Mesenchymal stem cell (in vitro differentiated cells and primary cell): Measurements from ENCODE around the gene MTIF3.
A peak's percentile ranks its signal among the peaks of the same experiment; 100 is the strongest.

Experiments
- DNase-seq: peaks from one replicate; pipeline ENCODE4 v3.0.0-alpha.2; 2013
- H2AFZ ChIP-seq: one replicate; pipeline ENCODE4 v1.6.1; 2013; ENCODE audit warnings: low read depth, mild to moderate bottlenecking, control low read depth, inconsistent platforms, low read length, moderate library complexity
- H2AK5ac ChIP-seq: 2 replicates; pipeline ENCODE4 v1.6.1; 2013; ENCODE audit warnings: low read length, moderate library complexity, mild to moderate bottlenecking, inconsistent platforms; ENCODE audit not compliant: severe bottlenecking
- H2BK120ac ChIP-seq: one replicate; pipeline ENCODE4 v1.6.1; 2013; ENCODE audit warnings: low read depth, mild to moderate bottlenecking, inconsistent platforms, low read length, moderate library complexity
- H2BK12ac ChIP-seq, 2 experiments: one replicate each; pipeline ENCODE4 v1.6.1; 2013; ENCODE audit warnings: inconsistent platforms in 2 of 2, low read length in 2 of 2, mild to moderate bottlenecking in 2 of 2, moderate library complexity in 2 of 2, control low read depth in 1 of 2
- H2BK15ac ChIP-seq: one replicate; pipeline ENCODE4 v1.6.1; 2013; ENCODE audit warnings: mild to moderate bottlenecking, low read depth, inconsistent platforms; ENCODE audit not compliant: poor library complexity, severe bottlenecking
- H2BK5ac ChIP-seq: 2 replicates; pipeline ENCODE4 v1.6.1; 2013; ENCODE audit warnings: low read depth, mild to moderate bottlenecking, low read length, control low read depth, inconsistent platforms; ENCODE audit not compliant: poor library complexity, severe bottlenecking
- H3K14ac ChIP-seq, 2 experiments: one replicate each; pipeline ENCODE4 v1.6.1; 2013; ENCODE audit warnings: inconsistent platforms in 2 of 2, low read length in 2 of 2, control low read depth in 1 of 2, mild to moderate bottlenecking in 1 of 2, moderate library complexity in 1 of 2
- H3K18ac ChIP-seq, 2 experiments: one replicate each; pipeline ENCODE4 v1.6.1; 2013; ENCODE audit warnings: inconsistent platforms in 2 of 2, low read length in 2 of 2, control low read depth in 1 of 2, low read depth in 1 of 2, mild to moderate bottlenecking in 1 of 2
- H3K23ac ChIP-seq, 2 experiments: one replicate each; pipeline ENCODE4 v1.6.1; 2013; ENCODE audit warnings: inconsistent platforms in 2 of 2, low read length in 2 of 2, mild to moderate bottlenecking in 2 of 2, moderate library complexity in 2 of 2, control low read depth in 1 of 2
- H3K27ac ChIP-seq: 2 replicates; pipeline ENCODE4 v1.5.1; 2013; ENCODE audit warnings: mild to moderate bottlenecking, moderate library complexity, low read length, control low read depth, inconsistent platforms; ENCODE audit not compliant: poor library complexity, severe bottlenecking
- H3K27me3 ChIP-seq, 2 experiments: 2 replicates each; pipeline versions ENCODE4 v1.6.1 to v1.7.0; 2013; ENCODE audit warnings: low read length in 2 of 2, mild to moderate bottlenecking in 2 of 2, moderate library complexity in 2 of 2, control low read depth in 1 of 2, inconsistent platforms in 1 of 2; ENCODE audit not compliant: control insufficient read depth in 1 of 2, insufficient read depth in 1 of 2
- H3K36me3 ChIP-seq, 2 experiments: 2 replicates each; pipeline versions ENCODE4 v1.6.1 to v1.7.0; 2013; ENCODE audit warnings: low read length in 2 of 2, control low read depth in 1 of 2, inconsistent platforms in 1 of 2, low read depth in 1 of 2, mild to moderate bottlenecking in 1 of 2; ENCODE audit not compliant: insufficient read depth in 2 of 2, control insufficient read depth in 1 of 2
- H3K4ac ChIP-seq, 2 experiments: one replicate each; pipeline ENCODE4 v1.6.1; 2013; ENCODE audit warnings: inconsistent platforms in 2 of 2, low read length in 2 of 2, mild to moderate bottlenecking in 2 of 2, moderate library complexity in 2 of 2, control low read depth in 1 of 2, low read depth in 1 of 2
- H3K4me1 ChIP-seq: 2 replicates; pipeline ENCODE4 v1.6.1; 2013; ENCODE audit warnings: low read depth, low read length, control low read depth; ENCODE audit not compliant: control insufficient read depth, insufficient read depth
- H3K4me2 ChIP-seq: 2 replicates; pipeline ENCODE4 v1.6.1; 2013; ENCODE audit warnings: low read length, mild to moderate bottlenecking, inconsistent platforms; ENCODE audit not compliant: poor library complexity, severe bottlenecking
- H3K4me3 ChIP-seq, 2 experiments: 2 replicates each; pipeline versions ENCODE4 v1.5.1 to v1.7.0; 2013; ENCODE audit warnings: low read length in 2 of 2, mild to moderate bottlenecking in 2 of 2, control low read depth in 1 of 2, low read depth in 1 of 2; ENCODE audit not compliant: insufficient read depth in 1 of 2
- H3K79me1 ChIP-seq: replicated peaks from 2 replicates; pipeline ENCODE4 v1.6.1; 2013; ENCODE audit warnings: mild to moderate bottlenecking, control low read depth, low read length, inconsistent platforms; ENCODE audit not compliant: poor library complexity, severe bottlenecking
- H3K9ac ChIP-seq: 2 replicates; pipeline ENCODE4 v1.7.0; 2013; ENCODE audit warnings: mild to moderate bottlenecking, low read length, moderate library complexity
- H3K9me3 ChIP-seq: 2 replicates; pipeline ENCODE4 v1.7.0; 2013; ENCODE audit warnings: mild to moderate bottlenecking, low read length; ENCODE audit not compliant: control insufficient read depth
- H4K8ac ChIP-seq: one replicate; pipeline ENCODE4 v1.6.1; 2013; ENCODE audit warnings: inconsistent platforms, mild to moderate bottlenecking, low read length, moderate library complexity
- H4K91ac ChIP-seq: one replicate; pipeline ENCODE4 v1.6.1; 2013; ENCODE audit warnings: mild to moderate bottlenecking, low read length, inconsistent platforms
- WGBS: methylation state at CpG from one replicate; pipeline ENCODE4 v1.1.7; 2013; ENCODE audit warnings: mixed read lengths; 5-methylcytosine and 5-hydroxymethylcytosine counted together

Gene MTIF3

DNA sequence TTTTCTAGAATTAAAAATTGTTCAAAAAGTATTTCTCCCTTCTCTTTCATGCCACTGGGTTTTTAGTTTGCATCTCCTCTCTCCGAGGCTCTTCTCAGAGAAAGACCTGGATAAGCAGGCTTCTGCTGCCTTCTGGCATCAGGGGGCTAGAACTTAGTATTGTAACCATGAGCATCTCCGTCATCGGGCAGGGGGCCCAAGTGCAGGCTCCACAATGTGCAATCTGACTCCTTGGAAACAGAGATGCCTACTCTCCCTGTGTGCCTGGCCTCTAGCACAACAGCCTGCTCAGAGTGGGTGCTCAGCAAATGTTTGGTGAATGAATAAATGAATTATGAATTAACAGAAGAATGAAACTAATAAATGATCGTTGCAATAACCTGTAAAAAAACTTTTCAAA is 45.6 kb upstream of the MTIF3 start:
- 83% methylated on average over 3 of the region's 4 CpGs for WGBS
- Histone ChIP-seq H2BK12ac (no peak overlapping the region), H3K4ac (no peak overlapping the region), H3K36me3 (no peaks in the 10 kb centered on the region), H2BK15ac (no peak overlapping the region), H2AK5ac (no peak overlapping the region), H3K27me3 (peaks cover 4 to 9% of the 10 kb centered on the region in 2 experiments), H3K18ac (no peak overlapping the region), H3K27ac (no peak overlapping the region), H3K4me2 (no peak overlapping the region), H2AFZ (no peak overlapping the region), H3K4me3 (no peak overlapping the region), H4K91ac (no peak overlapping the region), H3K9me3 (no peaks in the 10 kb centered on the region), H3K79me1 (no peaks in the 10 kb centered on the region), H3K23ac (no peak overlapping the region), H2BK5ac (no peak overlapping the region), H3K4me1 (no peaks in the 10 kb centered on the region), H3K9ac (no peak overlapping the region), H3K14ac (peak overlapping the region in 1 of 2 experiments; percentile 71), H4K8ac (no peak overlapping the region), H2BK120ac (no peak overlapping the region)
- DNase-seq, result no peak

DNA sequence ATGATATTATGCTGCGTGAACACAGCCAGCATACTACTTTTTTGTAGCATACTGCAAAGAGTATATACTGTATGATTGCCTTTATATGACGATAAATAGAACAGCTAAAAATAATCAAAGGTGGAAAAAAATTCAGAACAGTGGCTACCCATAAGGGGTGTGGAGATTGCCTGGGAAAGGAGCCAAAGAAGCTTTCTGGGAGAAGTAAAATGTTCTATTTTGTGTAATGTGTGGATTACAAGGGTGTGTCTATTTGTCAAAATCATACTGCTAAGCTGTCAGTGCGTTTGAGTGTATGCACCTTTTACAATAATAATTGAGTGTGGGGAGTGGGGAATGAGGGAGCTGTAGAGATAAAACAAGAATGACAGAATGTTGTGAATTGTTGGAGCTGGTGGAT is 45.2 kb upstream of the MTIF3 start:
- Histone ChIP-seq H2BK15ac (no peak overlapping the region), H3K18ac (no peak overlapping the region), H4K8ac (no peak overlapping the region), H2AK5ac (no peak overlapping the region), H3K14ac (no peak overlapping the region), H2BK5ac (no peak overlapping the region), H3K27me3 (peaks cover 4 to 9% of the 10 kb centered on the region in 2 experiments), H2BK12ac (no peak overlapping the region), H3K27ac (no peak overlapping the region), H3K4ac (no peak overlapping the region), H3K4me1 (no peaks in the 10 kb centered on the region), H3K9me3 (no peaks in the 10 kb centered on the region), H3K36me3 (no peaks in the 10 kb centered on the region), H3K23ac (no peak overlapping the region), H3K4me3 (no peak overlapping the region), H2AFZ (no peak overlapping the region), H2BK120ac (no peak overlapping the region), H3K9ac (no peak overlapping the region), H4K91ac (no peak overlapping the region), H3K79me1 (no peaks in the 10 kb centered on the region), H3K4me2 (no peak overlapping the region)
- DNase-seq, result no peak
- WGBS, result 86% methylated on average over 3 of the region's 3 CpGs

DNA sequence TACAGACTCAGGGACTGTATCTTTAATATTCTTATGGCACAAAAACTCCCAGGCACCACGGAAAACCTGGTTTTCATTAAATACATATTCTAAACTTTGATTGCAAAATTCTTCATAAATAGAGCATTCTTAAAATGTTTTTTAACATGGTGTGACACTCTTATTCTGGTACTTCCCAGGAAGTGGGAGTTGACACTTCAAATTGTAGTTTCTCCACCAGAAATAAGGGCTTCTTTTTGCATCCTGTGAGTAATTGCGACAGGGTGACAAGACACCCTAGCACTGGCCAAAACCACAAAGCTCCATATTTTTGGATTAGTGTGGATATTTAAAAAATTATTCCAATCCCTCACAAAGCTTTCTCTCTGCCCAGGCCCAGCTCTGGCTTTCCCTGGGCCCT is 43.6 kb upstream of the MTIF3 start:
- H2BK12ac ChIP-seq, result no peak overlapping the region
- no peaks in the 10 kb centered on the region for H3K4me1 ChIP-seq
- no peak overlapping the region for H2BK5ac ChIP-seq
- no peak overlapping the region for H3K27ac ChIP-seq
- H2AFZ ChIP-seq, result no peak overlapping the region
- H4K8ac ChIP-seq, result no peak overlapping the region
- H3K23ac ChIP-seq, result no peak overlapping the region
- H3K14ac ChIP-seq, result no peak overlapping the region
- no peaks in the 10 kb centered on the region for H3K36me3 ChIP-seq
- no peak overlapping the region for H3K18ac ChIP-seq
- no peak for DNase-seq
- no peaks in the 10 kb centered on the region for H3K79me1 ChIP-seq
- H3K4me2 ChIP-seq, result no peak overlapping the region
- H3K9ac ChIP-seq, result no peak overlapping the region
- peaks cover 4 to 9% of the 10 kb centered on the region in 2 experiments for H3K27me3 ChIP-seq
- no peak overlapping the region for H2BK120ac ChIP-seq
- H3K9me3 ChIP-seq, result no peaks in the 10 kb centered on the region
- no peak overlapping the region for H4K91ac ChIP-seq
- WGBS, result no CpG with 5 or more reads among the region's 2 CpGs
- H2AK5ac ChIP-seq, result no peak overlapping the region
- no peak overlapping the region for H2BK15ac ChIP-seq
- H3K4me3 ChIP-seq, result no peak overlapping the region
- H3K4ac ChIP-seq, result no peak overlapping the region

DNA sequence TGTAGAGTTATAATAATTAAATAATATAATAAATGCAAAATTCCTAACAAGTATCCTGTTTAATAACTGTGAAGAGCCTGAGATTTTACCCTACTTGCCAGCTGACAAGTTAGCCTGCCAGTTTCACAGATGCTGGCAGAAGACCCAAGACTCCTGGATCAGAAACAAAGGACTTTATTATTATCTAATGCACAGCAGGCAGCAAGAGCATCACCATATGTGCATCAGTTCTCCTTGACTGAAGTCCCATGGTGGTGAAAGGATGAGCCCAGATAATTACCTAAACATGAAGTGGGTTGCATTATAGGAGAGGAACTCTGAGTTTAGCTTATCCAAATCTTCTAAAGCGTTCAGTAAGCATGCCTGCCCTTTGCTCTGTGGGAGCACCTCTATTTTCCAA is 39.1 kb upstream of the MTIF3 start:
- H3K23ac ChIP-seq, result no peak overlapping the region
- no peak overlapping the region for H2BK12ac ChIP-seq
- H3K27me3 ChIP-seq, result peaks cover 4 to 6% of the 10 kb centered on the region in 2 experiments
- H2AK5ac ChIP-seq, result no peak overlapping the region
- H2BK15ac ChIP-seq, result no peak overlapping the region
- H3K9ac ChIP-seq, result no peak overlapping the region
- no peaks in the 10 kb centered on the region for H3K9me3 ChIP-seq
- no peak overlapping the region for H3K4me3 ChIP-seq
- no peak overlapping the region for H2BK5ac ChIP-seq
- H3K4ac ChIP-seq, result no peak overlapping the region
- no peak for DNase-seq
- no peak overlapping the region for H2BK120ac ChIP-seq
- 92% methylated on average over 1 of the region's 1 CpG for WGBS
- H3K14ac ChIP-seq, result no peak overlapping the region
- no peak overlapping the region for H4K8ac ChIP-seq
- H3K4me1 ChIP-seq, result no peaks in the 10 kb centered on the region
- no peak overlapping the region for H3K27ac ChIP-seq
- H3K18ac ChIP-seq, result no peak overlapping the region
- no peaks in the 10 kb centered on the region for H3K79me1 ChIP-seq
- H4K91ac ChIP-seq, result no peak overlapping the region
- no peaks in the 10 kb centered on the region for H3K36me3 ChIP-seq
- H2AFZ ChIP-seq, result no peak overlapping the region
- no peak overlapping the region for H3K4me2 ChIP-seq
